GM12878 (cell line): Measurements from ENCODE around the gene SLC26A11. TPM values are rescaled to one million over a fixed set of nuclear protein-coding genes. Genes with fewer than 3 reads are reported as not detected.

ENCODE experiments used
- ASH2L ChIP-seq: fragments of 300-600, 200-600 bp; sonication (generic); IDR thresholded peaks from 2 replicates; pipeline ENCODE4 v1.6.1; 2017; ENCODE audit warnings: low read depth, mild to moderate bottlenecking, borderline replicate concordance
- ATF2 ChIP-seq: IDR thresholded peaks from 2 replicates; pipeline ENCODE4 v1.6.1; 2012; ENCODE audit warnings: low read length, inconsistent platforms
- BCL3 ChIP-seq: IDR thresholded peaks from 2 replicates; pipeline ENCODE4 v1.6.1; 2011; ENCODE audit warnings: borderline replicate concordance, low read depth, mild to moderate bottlenecking, moderate library complexity, low read length; ENCODE audit not compliant: insufficient read depth, poor library complexity, severe bottlenecking
- BMI1 ChIP-seq: fragments of 450-650 bp; IDR thresholded peaks from 2 replicates; pipeline ENCODE4 v1.6.1; 2016; ENCODE audit warnings: mild to moderate bottlenecking, moderate library complexity, borderline replicate concordance
- DPF2 ChIP-seq: fragments of 450-650 bp; IDR thresholded peaks from 2 replicates; pipeline ENCODE4 v1.6.1; 2017; ENCODE audit warnings: mild to moderate bottlenecking
- E2F8 ChIP-seq: fragments of 450-650 bp; IDR thresholded peaks from 2 replicates; pipeline ENCODE4 v1.6.1; 2018; ENCODE audit warnings: mild to moderate bottlenecking, low read depth, moderate library complexity; ENCODE audit not compliant: partially characterized antibody
- ETV6 ChIP-seq, 2 experiments: fragments of 450-650 bp in 1 of 2; IDR thresholded peaks in 1 of 2; conservative IDR thresholded peaks in 1 of 2; 2 replicates each; pipeline ENCODE4 v1.6.1; 2014; ENCODE audit warnings: antibody characterized with exemption in 1 of 2, borderline replicate concordance in 1 of 2, low read depth in 1 of 2, mild to moderate bottlenecking in 1 of 2, moderate library complexity in 1 of 2
- JUNB ChIP-seq: IDR thresholded peaks from 2 replicates; pipeline ENCODE4 v1.6.1; 2016; ENCODE audit warnings: antibody characterized with exemption, mild to moderate bottlenecking
- MXI1 ChIP-seq: fragments of 150-350 bp; IDR thresholded peaks from 2 replicates; pipeline ENCODE4 v1.6.1; 2011; ENCODE audit warnings: low read depth, mild to moderate bottlenecking, inconsistent platforms, low read length, improper control_type of control experiment
- NFYA ChIP-seq: IDR thresholded peaks from 2 replicates; pipeline ENCODE4 v1.6.1; 2011; ENCODE audit warnings: low read depth, mild to moderate bottlenecking, low read length, improper control_type of control experiment, borderline replicate concordance
- NR2C2 ChIP-seq: IDR thresholded peaks from 2 replicates; pipeline ENCODE4 v1.6.1; 2011; ENCODE audit warnings: borderline replicate concordance, low read depth; ENCODE audit not compliant: control insufficient read depth, insufficient read length
- NR2F1 ChIP-seq: fragments of 450-650 bp; conservative IDR thresholded peaks from 2 replicates; pipeline ENCODE4 v1.6.1; 2017; ENCODE audit warnings: mild to moderate bottlenecking
- POLR2AphosphoS2 ChIP-seq: IDR thresholded peaks from 2 replicates; pipeline ENCODE4 v1.6.1; 2011; ENCODE audit warnings: low read depth, mild to moderate bottlenecking, low read length, improper control_type of control experiment, moderate library complexity
- POU2F2 ChIP-seq: IDR thresholded peaks from 3 replicates; pipeline ENCODE4 v1.6.1; 2011; ENCODE audit warnings: low read depth, mild to moderate bottlenecking, low read length, borderline replicate concordance
- SUPT20H ChIP-seq: IDR thresholded peaks from 2 replicates; pipeline ENCODE4 v1.6.1; 2011; ENCODE audit warnings: low read depth, mild to moderate bottlenecking, low read length, moderate library complexity, borderline replicate concordance; ENCODE audit not compliant: control insufficient read depth
- polyA plus RNA-seq, 11 experiments: library from polyadenylated mRNA; depleted of rRNA in 4 of 11; unstranded in 6 of 11; stranded (reverse) in 5 of 11; fragments of >200 nt; fragmentation: Nextera tagmentation in 4 of 11; fragmentation: Illumina TruSeq in 1 of 11; extraction: Ambion mirVana in 4 of 11; extraction: Trizol in 1 of 11; gene quantifications; 1 replicate in 1 of 11; 2 replicates in 10 of 11; pipeline versions ENCODE4 v1.2.1 to v1.2.3, GENCODE V29; 2011 to 2016; ENCODE audit warnings: inconsistent platforms in 2 of 11, missing spikeins in 2 of 11, low read depth in 1 of 11
- total RNA-seq, 4 experiments: library from RNA; depleted of rRNA in 3 of 4; stranded (reverse); fragments of >200 nt in 3 of 4; fragmentation: Illumina TruSeq in 1 of 4; extraction: Trizol in 1 of 4; gene quantifications; 2 replicates each; pipeline versions ENCODE4 v1.2.1 to v1.2.3, GENCODE V29; 2013 to 2021

Gene SLC26A11
- total and polyA plus RNA-seq, 10 of the 15 experiments (the other 5 are each of a cell fraction or from before 2014, with no cell fraction given) = 0.05 to 4.1 (median 1.2) TPM; not detected in 1

- no peak for TF ChIP-seq BCL3
- no peak for TF ChIP-seq NR2C2
- TF ChIP-seq POU2F2 = no peak
- TF ChIP-seq ASH2L = no peak
- peak; percentile 28; the same call in 1 of the 2 replicates for TF ChIP-seq DPF2
- TF ChIP-seq BMI1 = no peak
- peak; percentile 63 for TF ChIP-seq NR2F1
- TF ChIP-seq ETV6 (conservative IDR thresholded peaks at IDR 0.05 in 1 of 2, IDR thresholded peaks at IDR 0.05 in 1 of 2; ENCODE audit: borderline replicate concordance in 1 of 2, low read depth in 1 of 2) = no peak
- no peak for TF ChIP-seq NFYA
- TF ChIP-seq SUPT20H = no peak
- peak; percentile 11; the same call in 1 of the 2 replicates for TF ChIP-seq MXI1
- TF ChIP-seq ATF2 = no peak
- TF ChIP-seq JUNB = no peak
- no peak for TF ChIP-seq E2F8
- no peak for TF ChIP-seq POLR2AphosphoS2
Observed at GRCh38 chr17:80220054-80220735, at the start of gene SLC26A11, which contains the start of gene SGSH (continued).
